NCI-H2196 (cell line): ENCODE results near the gene PPL.
"Not testable (repeated sequence)": the region's sequence is repeated elsewhere in the genome, so short reads cannot be mapped to it uniquely, and the experiment has no call there.

ENCODE experiments used
- DNase-seq: peaks from one replicate; lab custom pipeline; 2025; ENCODE audit not compliant: unreplicated experiment; lab: John Stamatoyannopoulos, UW

Gene PPL, protein sequence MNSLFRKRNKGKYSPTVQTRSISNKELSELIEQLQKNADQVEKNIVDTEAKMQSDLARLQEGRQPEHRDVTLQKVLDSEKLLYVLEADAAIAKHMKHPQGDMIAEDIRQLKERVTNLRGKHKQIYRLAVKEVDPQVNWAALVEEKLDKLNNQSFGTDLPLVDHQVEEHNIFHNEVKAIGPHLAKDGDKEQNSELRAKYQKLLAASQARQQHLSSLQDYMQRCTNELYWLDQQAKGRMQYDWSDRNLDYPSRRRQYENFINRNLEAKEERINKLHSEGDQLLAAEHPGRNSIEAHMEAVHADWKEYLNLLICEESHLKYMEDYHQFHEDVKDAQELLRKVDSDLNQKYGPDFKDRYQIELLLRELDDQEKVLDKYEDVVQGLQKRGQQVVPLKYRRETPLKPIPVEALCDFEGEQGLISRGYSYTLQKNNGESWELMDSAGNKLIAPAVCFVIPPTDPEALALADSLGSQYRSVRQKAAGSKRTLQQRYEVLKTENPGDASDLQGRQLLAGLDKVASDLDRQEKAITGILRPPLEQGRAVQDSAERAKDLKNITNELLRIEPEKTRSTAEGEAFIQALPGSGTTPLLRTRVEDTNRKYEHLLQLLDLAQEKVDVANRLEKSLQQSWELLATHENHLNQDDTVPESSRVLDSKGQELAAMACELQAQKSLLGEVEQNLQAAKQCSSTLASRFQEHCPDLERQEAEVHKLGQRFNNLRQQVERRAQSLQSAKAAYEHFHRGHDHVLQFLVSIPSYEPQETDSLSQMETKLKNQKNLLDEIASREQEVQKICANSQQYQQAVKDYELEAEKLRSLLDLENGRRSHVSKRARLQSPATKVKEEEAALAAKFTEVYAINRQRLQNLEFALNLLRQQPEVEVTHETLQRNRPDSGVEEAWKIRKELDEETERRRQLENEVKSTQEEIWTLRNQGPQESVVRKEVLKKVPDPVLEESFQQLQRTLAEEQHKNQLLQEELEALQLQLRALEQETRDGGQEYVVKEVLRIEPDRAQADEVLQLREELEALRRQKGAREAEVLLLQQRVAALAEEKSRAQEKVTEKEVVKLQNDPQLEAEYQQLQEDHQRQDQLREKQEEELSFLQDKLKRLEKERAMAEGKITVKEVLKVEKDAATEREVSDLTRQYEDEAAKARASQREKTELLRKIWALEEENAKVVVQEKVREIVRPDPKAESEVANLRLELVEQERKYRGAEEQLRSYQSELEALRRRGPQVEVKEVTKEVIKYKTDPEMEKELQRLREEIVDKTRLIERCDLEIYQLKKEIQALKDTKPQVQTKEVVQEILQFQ (N-terminal part only)

DNA sequence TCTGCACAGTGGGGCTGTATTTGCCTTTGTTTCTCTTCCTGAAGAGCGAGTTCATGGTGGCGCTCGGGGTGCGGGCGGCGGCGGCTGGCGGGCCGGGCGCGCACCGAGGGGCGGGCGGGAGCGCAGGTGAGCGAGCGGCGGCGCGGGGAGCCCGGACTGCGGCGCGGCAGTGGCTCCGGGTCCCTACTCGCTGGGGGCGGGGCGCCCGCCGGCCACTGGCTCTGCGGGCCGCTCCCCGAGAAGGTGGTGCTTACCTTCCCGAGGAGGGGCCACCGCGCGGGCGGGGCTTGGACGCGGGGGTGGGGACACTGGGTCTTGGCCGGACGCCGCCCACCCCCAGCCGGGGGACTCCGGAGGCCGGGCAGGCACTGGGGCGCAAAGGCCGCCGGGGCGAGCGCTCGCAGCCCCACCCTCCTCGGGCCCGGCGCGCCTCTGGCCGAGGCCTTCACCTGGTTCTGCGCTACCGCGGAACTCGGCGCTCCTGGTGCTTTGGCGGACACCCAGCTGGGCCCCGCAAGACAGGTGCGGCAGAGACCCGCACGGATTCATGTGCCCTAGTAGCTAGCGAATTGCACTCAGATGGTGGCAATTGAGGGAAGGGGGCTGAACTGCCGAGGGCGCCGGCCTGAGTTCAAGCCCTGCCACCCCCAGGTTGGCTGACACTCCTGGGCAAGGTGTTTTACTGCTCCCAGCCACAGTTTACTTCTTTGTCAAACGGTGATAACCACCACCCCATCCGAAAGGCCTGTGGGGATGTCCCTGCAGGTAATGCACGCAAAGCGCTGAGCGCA is at the start of gene PPL:
TSS of gene PPL (minus strand) at position 158 of the 791 bp plus-strand sequence. CDS start at position 55, 103 bp downstream.
- DNase-seq, result peak; percentile 97

DNA sequence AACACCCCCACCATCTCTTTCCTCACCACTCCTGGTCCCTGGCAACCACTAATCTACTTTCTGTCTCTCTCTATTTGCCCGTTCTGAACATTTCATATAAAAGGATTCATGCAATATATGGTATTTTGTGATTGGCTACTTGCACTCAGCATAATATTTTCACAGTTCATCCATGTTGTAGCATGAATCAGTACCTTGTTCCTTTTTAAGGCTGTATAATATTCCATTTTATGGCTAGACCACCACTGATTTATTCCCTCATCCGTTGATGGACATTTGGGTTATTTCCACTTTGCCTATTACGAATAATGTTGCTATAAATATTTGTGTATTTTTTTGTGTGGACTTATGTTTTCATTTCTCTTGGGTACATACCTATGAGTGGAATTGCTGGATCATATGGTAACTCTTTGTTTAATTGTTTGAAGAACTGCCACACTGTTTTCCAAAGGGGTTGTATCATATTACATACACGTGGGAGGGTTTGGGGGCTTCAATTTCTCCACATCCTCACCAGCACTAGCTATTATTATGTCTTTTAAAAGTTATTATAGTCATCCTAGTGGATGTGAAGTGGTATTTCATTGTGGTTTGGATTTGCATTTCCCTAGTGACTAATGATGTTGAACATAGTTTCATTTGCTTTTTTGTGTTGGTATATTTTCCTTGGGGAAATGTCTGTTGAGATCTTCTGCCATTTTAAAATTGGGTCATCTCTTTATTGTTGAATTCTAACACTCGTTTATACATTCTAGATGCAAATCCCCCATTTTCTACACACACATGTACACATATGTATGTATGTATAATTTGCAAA is 47.4 kb upstream of the PPL start:
- DNase-seq, result no peak

DNA sequence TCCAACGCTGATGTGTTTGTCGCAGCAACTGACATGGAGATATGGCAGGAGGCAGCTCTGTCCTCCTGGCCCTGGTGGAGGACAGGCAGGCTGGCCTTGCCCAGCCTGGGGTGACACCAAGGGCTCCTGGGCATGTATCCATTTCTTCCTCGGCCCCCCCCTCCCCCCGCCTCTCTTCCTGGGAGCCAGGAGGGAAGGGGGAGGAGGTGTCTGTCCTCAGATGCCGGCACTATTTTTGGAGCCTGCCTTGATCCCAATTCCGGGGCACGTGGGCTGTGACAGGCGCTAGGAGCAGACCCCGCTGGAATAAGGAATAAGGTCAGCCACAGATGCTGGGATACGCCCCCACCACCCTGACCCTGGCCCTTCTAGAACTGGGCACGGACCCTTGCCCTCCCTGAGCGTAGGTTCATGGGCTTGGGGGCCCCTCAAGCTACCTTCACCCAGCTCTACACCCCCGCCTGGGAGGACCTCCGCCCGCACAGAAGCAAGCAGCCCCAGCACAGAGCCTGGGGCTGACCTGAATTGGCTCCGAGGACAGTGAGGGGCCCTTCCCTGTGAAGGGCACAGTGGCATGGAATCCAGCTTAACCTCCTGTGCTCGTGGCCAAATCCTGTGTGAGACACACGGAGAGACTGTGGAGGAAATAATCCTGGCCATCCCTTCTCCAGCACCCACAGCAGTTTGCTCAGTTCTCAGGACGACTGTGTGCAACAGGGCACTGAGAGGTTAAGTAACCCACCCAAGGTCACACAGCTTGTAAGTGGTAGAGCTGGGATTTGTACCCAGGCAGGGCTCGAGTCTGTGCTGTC is 45.3 kb upstream of the PPL start:
- DNase-seq, result no peak

GRCh38 chr16:4981473-4981872 is 44.5 kb upstream of the PPL start:
- DNase-seq, result no peak

GRCh38 chr16:4980691-4981090 is 43.7 kb upstream of the PPL start:
- DNase-seq, result no peak

DNA sequence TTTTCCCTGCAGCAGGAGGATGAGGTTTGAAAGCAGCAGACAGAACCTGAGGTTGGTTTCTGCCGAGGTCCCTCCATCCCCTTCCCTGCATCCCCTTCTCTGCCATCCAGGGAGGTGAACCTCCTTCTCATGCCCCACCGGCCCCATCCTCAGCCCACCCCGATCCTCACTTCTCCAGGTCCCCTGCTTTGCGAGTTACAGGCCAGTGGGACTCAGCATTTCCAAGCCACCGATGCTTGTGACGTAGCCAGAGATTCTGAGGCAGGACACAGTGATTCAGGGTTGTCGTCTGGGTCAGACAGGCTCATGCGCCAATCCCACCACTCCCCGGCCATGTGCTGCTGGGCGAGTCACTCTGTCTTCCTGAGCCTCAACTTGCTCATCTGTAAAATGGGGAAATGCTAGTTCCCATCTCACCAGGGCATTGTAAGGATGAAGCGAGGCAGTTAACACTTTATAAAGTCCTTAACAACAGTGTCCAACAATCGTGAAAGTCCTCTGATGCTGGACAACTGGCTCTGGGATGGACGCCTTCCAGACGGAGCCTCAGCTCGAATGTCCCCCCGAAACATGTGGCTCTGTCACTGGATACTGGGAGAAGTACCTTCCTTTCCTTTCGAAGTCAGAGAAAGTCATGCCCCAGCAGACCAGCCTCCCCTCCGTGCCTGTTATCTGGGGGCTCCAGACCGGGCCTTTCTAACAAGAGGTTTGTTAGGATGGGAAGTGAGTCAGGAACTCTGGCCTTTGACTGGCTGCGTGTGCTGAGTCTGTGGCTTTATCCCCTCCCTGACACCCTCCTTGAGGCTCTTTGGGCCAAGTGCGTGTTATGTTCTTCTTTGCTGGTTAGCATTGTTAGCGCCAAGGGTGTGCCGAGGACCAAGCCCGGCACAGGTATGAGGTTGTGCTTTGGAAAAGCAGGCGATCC is 43.0 kb upstream of the PPL start:
- no peak for DNase-seq

DNA sequence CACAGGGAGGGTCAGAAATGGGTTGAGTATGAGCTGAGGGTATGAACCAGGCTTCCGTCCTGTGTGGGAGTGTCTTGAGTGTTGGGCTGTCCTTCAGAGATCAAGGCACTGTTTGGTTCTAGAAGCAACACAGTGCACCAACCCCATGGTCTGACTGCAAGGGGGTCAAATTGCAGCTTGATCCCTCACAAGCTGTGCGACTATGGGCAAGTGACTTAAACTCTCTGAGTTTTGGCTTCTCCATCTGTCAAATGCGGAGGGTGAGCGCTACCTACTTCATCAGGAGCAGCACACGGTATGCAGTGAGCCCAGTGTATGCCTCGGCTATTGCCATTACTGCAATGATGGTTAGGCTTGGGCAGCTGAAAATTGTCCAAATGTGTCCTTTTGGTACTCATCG is 42.2 kb upstream of the PPL start:
- no peak for DNase-seq

DNA sequence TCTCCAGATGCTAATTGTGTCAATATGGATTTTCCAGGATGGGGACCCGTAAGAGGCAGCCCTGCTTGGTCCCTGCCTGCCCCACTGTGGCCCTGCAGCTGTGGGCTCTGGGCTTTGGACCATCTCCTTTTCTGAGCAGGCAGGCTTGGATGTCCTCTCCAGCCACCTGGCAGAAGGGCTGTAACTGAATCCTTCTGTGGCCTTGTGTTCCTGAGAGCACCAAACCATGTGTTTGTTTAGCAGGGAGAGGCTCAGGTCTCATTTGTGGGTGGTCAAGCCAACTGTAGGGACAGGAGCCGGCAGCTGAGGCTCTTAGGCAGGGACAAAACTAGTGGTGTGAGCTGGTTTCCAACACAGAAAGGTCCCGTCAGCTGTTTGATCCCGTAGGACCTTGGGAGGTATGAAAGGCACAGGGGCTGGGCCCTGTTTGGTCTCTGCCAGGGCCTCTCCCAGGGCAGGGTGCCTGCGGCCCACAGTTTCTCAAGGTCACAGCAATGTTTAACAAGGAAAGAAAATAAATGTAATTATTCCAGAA is 39.7 kb upstream of the PPL start:
- peak; percentile 82 for DNase-seq

DNA sequence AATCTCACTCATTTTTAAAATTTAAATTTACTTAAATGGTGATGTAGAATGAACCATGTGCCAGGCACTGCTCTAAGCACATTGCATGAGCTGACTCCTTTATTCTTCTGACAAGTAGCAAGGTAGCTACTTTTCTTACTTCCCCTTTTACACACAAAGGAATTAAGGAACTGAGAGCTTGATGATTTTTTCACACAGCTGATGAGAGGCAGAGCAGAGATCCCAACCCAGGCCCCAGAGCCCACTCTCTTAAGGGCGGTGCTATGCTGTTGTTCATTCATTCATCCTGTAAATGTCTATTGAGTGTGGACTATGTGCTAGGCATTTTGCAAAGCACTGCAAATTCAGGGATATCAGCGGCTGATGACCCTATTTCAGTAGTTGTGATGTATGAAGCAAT is 39.1 kb upstream of the PPL start:
- DNase-seq, result no peak

DNA sequence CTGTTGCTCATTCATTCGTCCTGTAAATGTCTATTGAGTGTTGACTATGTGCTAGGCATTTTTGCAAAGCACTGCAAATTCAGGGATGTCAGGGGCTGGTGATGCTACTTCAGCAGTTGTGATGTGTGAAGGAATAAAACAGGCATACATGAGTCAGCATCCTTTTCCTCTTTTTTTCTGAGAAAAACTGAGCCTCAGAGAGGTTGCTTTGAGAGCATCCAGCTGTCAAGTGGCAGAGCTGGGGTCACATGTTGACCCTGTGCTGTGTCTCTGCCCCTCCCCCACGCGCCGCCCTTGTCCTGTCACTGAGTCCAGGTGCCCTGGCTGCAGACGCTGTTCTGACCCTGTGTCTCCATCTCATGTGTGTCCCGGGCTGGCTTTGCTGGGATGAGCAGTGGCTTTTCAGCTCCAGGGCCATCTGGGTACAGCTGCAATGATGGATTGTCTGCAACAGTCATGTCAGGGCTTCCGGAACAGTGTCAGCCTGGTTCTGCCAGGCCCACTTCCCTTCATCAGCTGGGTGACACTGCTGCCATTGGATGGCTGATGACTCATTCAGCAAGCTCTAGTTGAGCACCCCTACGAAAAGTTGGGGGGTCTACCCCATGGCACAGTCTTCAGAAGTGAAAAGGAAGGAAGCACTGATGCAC is 36.1 kb upstream of the PPL start:
- no peak for DNase-seq

GRCh38 chr16:4970010-4970409 is 33.1 kb upstream of the PPL start:
- no peak for DNase-seq

DNA sequence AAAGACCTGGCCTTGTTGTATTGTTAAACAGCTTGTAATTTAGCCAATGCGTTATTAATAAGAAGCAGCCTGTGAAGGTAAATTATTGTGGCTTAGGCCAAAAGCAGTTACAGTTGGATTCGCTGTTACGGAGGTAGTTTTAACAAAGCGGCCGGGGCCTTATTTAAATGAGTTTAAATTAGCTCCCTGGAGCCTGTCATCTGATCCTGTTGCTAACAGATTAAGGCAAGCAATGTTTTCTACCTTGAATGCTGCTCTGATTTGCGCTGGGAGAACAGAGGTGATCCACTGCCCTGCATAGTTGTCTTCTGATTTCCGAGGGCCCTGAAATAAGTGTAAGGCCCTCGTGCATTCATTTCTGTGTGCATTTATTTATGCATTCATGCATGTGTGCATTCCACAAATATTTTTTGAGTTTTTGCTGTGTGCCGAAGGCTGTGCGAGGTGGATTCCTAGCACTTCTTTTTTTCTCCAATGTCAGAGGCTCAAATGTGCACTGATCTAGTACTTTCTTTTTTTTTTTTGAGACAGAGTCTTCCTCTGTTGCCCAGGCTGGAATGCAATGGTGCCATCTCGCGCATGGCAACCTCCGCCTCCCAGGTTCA is 32.0 kb upstream of the PPL start:
- no peak for DNase-seq

DNA sequence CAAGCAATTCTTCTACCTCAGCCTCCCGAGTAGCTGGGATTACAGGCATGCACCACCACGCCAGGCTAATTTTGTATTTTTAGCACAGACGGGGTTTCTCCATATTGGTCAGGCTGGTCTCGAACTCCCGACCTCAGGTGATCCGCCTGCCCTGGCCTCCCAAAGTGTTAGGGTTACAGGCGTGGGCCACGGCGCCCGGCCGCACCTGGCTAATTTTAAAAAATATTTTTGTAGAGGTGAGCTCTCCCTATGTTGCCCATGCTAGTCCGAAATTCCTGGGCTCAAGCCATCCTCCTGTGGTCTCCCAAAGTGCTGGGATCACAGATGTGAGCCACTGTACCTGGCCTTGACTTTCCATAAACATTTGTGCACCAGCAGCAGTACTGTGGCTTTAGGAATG is 31.3 kb upstream of the PPL start:
- DNase-seq, result not testable (repeated sequence)

- no peak for DNase-seq
Observed at GRCh38 chr16:4966736-4967453, 29.9 kb upstream of the PPL start.

GRCh38 chr16:4963527-4963926 is 26.6 kb upstream of the PPL start:
- DNase-seq, result not testable (repeated sequence)

DNA sequence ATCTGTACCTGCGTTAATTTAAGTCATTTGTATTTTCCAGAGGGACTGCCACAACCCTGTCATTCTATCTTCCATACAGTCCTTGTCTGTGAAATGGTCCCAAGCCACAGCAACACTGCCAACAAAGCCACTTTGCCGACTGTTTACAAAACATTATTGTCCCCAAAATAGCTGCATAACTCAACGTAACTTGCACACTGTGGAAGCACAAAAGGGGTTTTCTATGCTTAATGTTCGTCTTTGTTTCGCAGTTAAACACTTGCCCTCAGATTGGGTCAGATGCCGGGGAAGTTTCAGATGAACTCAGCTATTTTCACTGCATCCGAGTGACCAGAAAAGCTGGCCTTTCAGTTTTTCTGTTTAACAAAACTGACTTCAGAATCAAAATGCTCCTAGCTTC is 25.8 kb upstream of the PPL start:
- no peak for DNase-seq
